T-cell (primary cell): ENCODE results near the gene RABGAP1L. TPM values are rescaled to one million over a fixed set of nuclear protein-coding genes. Genes with fewer than 3 reads are reported as not detected.
"Not testable (repeated sequence)": the region's sequence is repeated elsewhere in the genome, so short reads cannot be mapped to it uniquely, and the experiment has no call there.

Experiments used
- ATAC-seq, 4 experiments: fragments of 200-7000 bp in 3 of 4; fragments of 150-1000 bp in 1 of 4; cut with Tn5 transposase; replicated peaks in 1 of 4; 1 replicate in 3 of 4; 2 replicates in 1 of 4; pipeline ENCODE4 v1.10.0; 2021; ENCODE audit warnings: moderate library complexity in 3 of 4, mild to moderate bottlenecking in 2 of 4, moderate number of reproducible peaks in 1 of 4
- CTCF ChIA-PET, 2 donors: fragments of 300-600 bp; sonication (Branson Sonifier 250); formaldehyde crosslinking; loops; one replicate each; lab custom pipeline; 2022; ENCODE audit warnings: antibody characterized with exemption in 2 of 2; lab: Charles Lee
- POLR2A ChIA-PET, 2 donors: fragments of 300-600 bp; sonication (Branson Sonifier 250); formaldehyde crosslinking; loops; one replicate each; lab custom pipeline; 2022; ENCODE audit warnings: antibody characterized with exemption in 2 of 2; lab: Charles Lee
- DNase-seq, 35 experiments: peaks; one replicate each; pipeline versions ENCODE4 v3.0.0 to v3.0.0-alpha.2; 2013 to 2023
- H3K27ac ChIP-seq: one replicate; pipeline ENCODE4 v1.5.1; 2013; ENCODE audit warnings: low read length
- H3K27me3 ChIP-seq, 2 experiments: replicated peaks in 1 of 2; 1 replicate in 1 of 2; 2 replicates in 1 of 2; pipeline versions ENCODE4 v1.6.1 to v1.7.0; 2013; ENCODE audit warnings: low read length in 1 of 2, mixed read lengths in 1 of 2; ENCODE audit not compliant: control insufficient read depth in 2 of 2, insufficient read depth in 2 of 2; ENCODE audit errors: extremely low read depth in 1 of 2
- H3K36me3 ChIP-seq, 2 donors: 1 replicate in 1 of 2; 2 replicates in 1 of 2; pipeline versions ENCODE4 v1.6.1 to v1.7.0; 2013; ENCODE audit warnings: low read length in 1 of 2; ENCODE audit not compliant: control insufficient read depth in 2 of 2, insufficient read depth in 1 of 2; ENCODE audit errors: extremely low read depth in 1 of 2
- H3K4me1 ChIP-seq, 2 experiments: 1 replicate in 1 of 2; 2 replicates in 1 of 2; pipeline versions ENCODE4 v1.6.1 to v1.7.0; 2013; ENCODE audit warnings: low read length in 2 of 2, mixed read lengths in 1 of 2; ENCODE audit not compliant: insufficient read depth in 2 of 2, control insufficient read depth in 1 of 2; ENCODE audit errors: extremely low read depth in 1 of 2
- H3K4me3 ChIP-seq, 2 donors: 1 replicate in 1 of 2; 2 replicates in 1 of 2; pipeline versions ENCODE4 v1.5.1 to v1.7.0; 2013; ENCODE audit warnings: mild to moderate bottlenecking in 2 of 2, low read length in 1 of 2, moderate library complexity in 1 of 2; ENCODE audit not compliant: control insufficient read depth in 1 of 2; ENCODE audit errors: extremely low read depth in 1 of 2
- H3K9me3 ChIP-seq: 2 replicates; pipeline ENCODE4 v1.7.0; 2013
- H3K27ac Mint-ChIP-seq, 2 donors: one replicate each; pipeline ENCODE4 v1.8.0; 2020 to 2021; ENCODE audit warnings: mild to moderate bottlenecking in 2 of 2, mixed read lengths in 2 of 2
- H3K27me3 Mint-ChIP-seq, 2 donors: one replicate each; pipeline ENCODE4 v1.8.0; 2021 to 2022; ENCODE audit warnings: mixed read lengths in 2 of 2
- H3K36me3 Mint-ChIP-seq: one replicate; pipeline ENCODE4 v1.8.0; 2021; ENCODE audit warnings: mixed read lengths
- H3K4me1 Mint-ChIP-seq, 3 donors: one replicate each; pipeline ENCODE4 v1.8.0; 2020 to 2022; ENCODE audit warnings: mixed read lengths in 3 of 3, mild to moderate bottlenecking in 1 of 3
- H3K4me3 Mint-ChIP-seq, 3 donors: one replicate each; pipeline ENCODE4 v1.8.0; 2020 to 2022; ENCODE audit warnings: mild to moderate bottlenecking in 3 of 3, mixed read lengths in 3 of 3, moderate library complexity in 3 of 3
- H3K9me3 Mint-ChIP-seq, 3 donors: one replicate each; pipeline ENCODE4 v1.8.0; 2020 to 2022; ENCODE audit warnings: mixed read lengths in 3 of 3
- WGBS: methylation state at CpG from one replicate; pipeline ENCODE4 v1.1.5; 2013; ENCODE audit warnings: missing lambda C conversion rate; ENCODE audit not compliant: insufficient coverage; 5-methylcytosine and 5-hydroxymethylcytosine counted together
- total RNA-seq, 35 experiments: library from RNA in 6 of 35; stranded (reverse) in 6 of 35; fragments of 120-200 nt in 1 of 35; gene quantifications; one replicate each; pipeline versions ENCODE4 v1.2.1 to v1.2.4 and lab custom pipeline; 2013 to 2026

RABGAP1L gene
- total RNA-seq, 5 donors from 2014 or later (not counting 1 experiment from before 2014, with no cell fraction given) = 75.0 to 108 (median 82.3) TPM

GRCh38 chr1:174324493-174324892 is 165.2 kb downstream of the RABGAP1L start:
- Histone ChIP-seq H3K27me3 (no peaks in the 10 kb centered on the region), H3K4me3 (no peak overlapping the region), H3K36me3 (peaks cover 0 to 9% of the 10 kb centered on the region in 2 donors), H3K9me3 (peaks cover 8% of the 10 kb centered on the region), H3K27ac (no peak overlapping the region), H3K4me1 (no peaks in the 10 kb centered on the region)
- 100% methylated on average over 1 of the region's 1 CpG for WGBS
- peaks cover 65% of the 10 kb centered on the region for H3K36me3 Mint-ChIP-seq
- peak overlapping the region in 1 of 2 donors; percentile 3 for H3K27ac Mint-ChIP-seq
- ChIA-PET CTCF (no interaction called here), POLR2A (no interaction called here)
- H3K27me3 Mint-ChIP-seq = no peaks in the 10 kb centered on the region
- H3K9me3 Mint-ChIP-seq = peaks cover 10 to 54% (median 51%) of the 10 kb centered on the region in 3 donors
- no peak overlapping the region for H3K4me3 Mint-ChIP-seq
- peaks cover 3 to 15% (median 10%) of the 10 kb centered on the region in 3 donors for H3K4me1 Mint-ChIP-seq
- ATAC-seq (no peak), DNase-seq (no peak)

GRCh38 chr1:174324939-174325338 is 165.6 kb downstream of the RABGAP1L start:
- Histone ChIP-seq H3K9me3 (peaks cover 8% of the 10 kb centered on the region), H3K27ac (no peak overlapping the region), H3K4me1 (no peaks in the 10 kb centered on the region), H3K4me3 (no peak overlapping the region), H3K27me3 (no peaks in the 10 kb centered on the region), H3K36me3 (peaks cover 0 to 9% of the 10 kb centered on the region in 2 donors)
- POLR2A ChIA-PET = no interaction called here
- Mint-ChIP-seq H3K36me3 (peaks cover 61% of the 10 kb centered on the region), H3K27ac (peak overlapping the region in 1 of 2 donors; percentile 3), H3K27me3 (no peaks in the 10 kb centered on the region), H3K4me1 (peaks cover 3 to 15% (median 10%) of the 10 kb centered on the region in 3 donors), H3K4me3 (no peak overlapping the region), H3K9me3 (peaks cover 7 to 50% (median 46%) of the 10 kb centered on the region in 3 donors)
- WGBS = no CpG with 5 or more reads among the region's 1 CpG
- ATAC-seq (no peak), DNase-seq (no peak)
- CTCF ChIA-PET = no interaction called here

- peaks cover 7 to 18% (median 10%) of the 10 kb centered on the region in 3 donors for H3K4me1 Mint-ChIP-seq
- POLR2A ChIA-PET = no interaction called here
- H3K4me1 ChIP-seq = no peaks in the 10 kb centered on the region
- WGBS = 100% methylated on average over 2 of the region's 3 CpGs
- no peak for ATAC-seq
- no peak overlapping the region for H3K27ac ChIP-seq
- H3K4me3 ChIP-seq = no peak overlapping the region
- H3K27me3 Mint-ChIP-seq = no peaks in the 10 kb centered on the region
- H3K4me3 Mint-ChIP-seq = no peak overlapping the region
- CTCF ChIA-PET = no interaction called here
- H3K9me3 Mint-ChIP-seq = peaks cover 7 to 37% (median 35%) of the 10 kb centered on the region in 3 donors
- H3K36me3 Mint-ChIP-seq = peaks cover 51% of the 10 kb centered on the region
- peaks cover 8% of the 10 kb centered on the region for H3K9me3 ChIP-seq
- H3K27me3 ChIP-seq = no peaks in the 10 kb centered on the region
- H3K27ac Mint-ChIP-seq = no peak overlapping the region
- no peak for DNase-seq
- H3K36me3 ChIP-seq = peaks cover 0 to 9% of the 10 kb centered on the region in 2 donors
These were observed 167.0 kb downstream of the RABGAP1L start for GRCh38 chr1:174326278-174326677.

GRCh38 chr1:174333437-174333836 is 174.1 kb downstream of the RABGAP1L start:
- Histone ChIP-seq H3K9me3 (no peaks in the 10 kb centered on the region), H3K4me1 (no peaks in the 10 kb centered on the region), H3K27ac (no peak overlapping the region), H3K27me3 (no peaks in the 10 kb centered on the region), H3K4me3 (no peak overlapping the region), H3K36me3 (peaks cover 0 to 3% of the 10 kb centered on the region in 2 donors)
- ChIA-PET POLR2A (no interaction called here), CTCF (no interaction called here)
- no peak overlapping the region for H3K27ac Mint-ChIP-seq
- peaks cover 13% of the 10 kb centered on the region for H3K36me3 Mint-ChIP-seq
- peaks cover 0 to 20% (median 15%) of the 10 kb centered on the region in 3 donors for H3K4me1 Mint-ChIP-seq
- WGBS = 100% methylated on average over 2 of the region's 6 CpGs
- DNase-seq (no peak), ATAC-seq (no peak)
- no peak overlapping the region for H3K4me3 Mint-ChIP-seq
- no peaks in the 10 kb centered on the region for H3K27me3 Mint-ChIP-seq
- H3K9me3 Mint-ChIP-seq = no peaks in the 10 kb centered on the region

- Mint-ChIP-seq H3K4me1 (peaks cover 0 to 19% (median 10%) of the 10 kb centered on the region in 3 donors), H3K9me3 (peaks cover 3 to 5% (median 4%) of the 10 kb centered on the region in 3 donors), H3K4me3 (no peak overlapping the region), H3K27me3 (no peaks in the 10 kb centered on the region), H3K27ac (peak overlapping the region in 1 of 2 donors; percentile 53), H3K36me3 (peaks cover 13% of the 10 kb centered on the region)
- WGBS = 91% methylated on average over 4 of the region's 4 CpGs
- Histone ChIP-seq H3K4me1 (no peaks in the 10 kb centered on the region), H3K27ac (no peak overlapping the region), H3K27me3 (no peaks in the 10 kb centered on the region), H3K36me3 (peaks cover 0 to 3% of the 10 kb centered on the region in 2 donors), H3K9me3 (no peaks in the 10 kb centered on the region), H3K4me3 (no peak overlapping the region)
- POLR2A ChIA-PET = interaction anchor here in 1 of 2 donors (0.6 kb wide), 1 partner anchor 571 kb away, joined by 6 read pairs; no protein-coding TSS in a partner anchor
- no peak for ATAC-seq
- CTCF ChIA-PET = no interaction called here
- no peak for DNase-seq
These were observed 177.8 kb downstream of the RABGAP1L start for GRCh38 chr1:174337000-174337681.

GRCh38 chr1:174340404-174340803 is 181.1 kb downstream of the RABGAP1L start:
- CTCF ChIA-PET, H3K36me3 Mint-ChIP-seq, H3K4me3 Mint-ChIP-seq, H3K27me3 Mint-ChIP-seq, H3K27me3 ChIP-seq, POLR2A ChIA-PET, H3K36me3 ChIP-seq, H3K4me3 ChIP-seq, H3K27ac ChIP-seq, DNase-seq, H3K4me1 ChIP-seq, H3K9me3 Mint-ChIP-seq, H3K9me3 ChIP-seq, H3K27ac Mint-ChIP-seq, ATAC-seq: not testable (repeated sequence)
- WGBS = 100% methylated on average over 1 of the region's 1 CpG
- H3K4me1 Mint-ChIP-seq = peaks cover 12 to 27% (median 23%) of the 10 kb centered on the region in 3 donors
